ENCODE data around the gene PCNX1. TPM values are rescaled to one million over a fixed set of nuclear protein-coding genes. Genes with fewer than 3 reads are reported as not detected.

Gene PCNX1
- total and polyA plus RNA-seq, 2 donors (not counting 1 experiment from before 2014, with no cell fraction given) = 17.0 to 84.5 TPM

DNA sequence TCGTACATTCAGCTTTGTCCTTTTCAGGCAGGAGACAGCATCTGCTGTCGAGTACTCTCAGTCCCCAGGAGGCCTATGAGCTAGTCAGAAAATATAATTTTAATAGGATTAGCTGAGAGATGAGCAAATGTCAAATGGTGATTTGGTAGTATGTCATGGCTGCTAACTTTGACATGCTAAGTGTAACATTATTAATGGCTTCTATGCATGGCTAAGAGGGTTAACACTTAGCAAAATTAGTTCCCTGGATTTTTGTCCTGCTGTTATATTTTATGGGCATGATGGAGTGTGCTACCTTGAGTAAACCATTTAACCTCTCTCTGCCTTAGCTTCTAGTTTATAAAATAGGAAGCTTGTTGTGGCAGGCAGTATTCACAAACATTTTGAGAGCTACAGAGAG, 2.9 kb upstream of the PCNX1 start:
- Mint-ChIP-seq H3K9me3 (ENCODE audit: insufficient read depth) (no peaks in the 10 kb centered on the region), H3K4me1 (peaks cover 15% of the 10 kb centered on the region), H3K27ac (no peak overlapping the region), H3K27me3 (no peaks in the 10 kb centered on the region), H3K4me3 (no peak overlapping the region)
- intact Hi-C loops (cut with micrococcal nuclease) = no loop called here
- peaks cover 16 to 19% of the 10 kb centered on the region in 2 donors for H3K4me1 ChIP-seq (ENCODE audit: control insufficient read depth in 2 of 2, insufficient read depth in 2 of 2, low read length in 2 of 2)
- no peaks in the 10 kb centered on the region for H3K36me3 ChIP-seq (replicated peaks in 1 of 2; ENCODE audit: control extremely low read depth in 1 of 2, control insufficient read depth in 1 of 2, extremely low read depth in 1 of 2, insufficient read depth in 2 of 2, low read length in 1 of 2)
- no peak overlapping the region for H3K27ac ChIP-seq (ENCODE audit: low read length in 2 of 2)
- no peak overlapping the region for H3K9ac ChIP-seq (ENCODE audit: low read length)
- CTCF ChIA-PET = interaction anchor here (4.0 to 4.6 kb wide), 3 partner anchors 51 to 87 kb away, joined by 29 to 76 read pairs (median 62); no protein-coding TSS in a partner anchor
- no peak overlapping the region for H3K4me3 ChIP-seq (ENCODE audit: control extremely low read depth in 1 of 5, extremely low read depth in 1 of 5, insufficient read depth in 1 of 5, low read depth in 2 of 5, low read length in 4 of 5)
- DNase-seq = no peak
- TF ChIP-seq, protein P1, sequence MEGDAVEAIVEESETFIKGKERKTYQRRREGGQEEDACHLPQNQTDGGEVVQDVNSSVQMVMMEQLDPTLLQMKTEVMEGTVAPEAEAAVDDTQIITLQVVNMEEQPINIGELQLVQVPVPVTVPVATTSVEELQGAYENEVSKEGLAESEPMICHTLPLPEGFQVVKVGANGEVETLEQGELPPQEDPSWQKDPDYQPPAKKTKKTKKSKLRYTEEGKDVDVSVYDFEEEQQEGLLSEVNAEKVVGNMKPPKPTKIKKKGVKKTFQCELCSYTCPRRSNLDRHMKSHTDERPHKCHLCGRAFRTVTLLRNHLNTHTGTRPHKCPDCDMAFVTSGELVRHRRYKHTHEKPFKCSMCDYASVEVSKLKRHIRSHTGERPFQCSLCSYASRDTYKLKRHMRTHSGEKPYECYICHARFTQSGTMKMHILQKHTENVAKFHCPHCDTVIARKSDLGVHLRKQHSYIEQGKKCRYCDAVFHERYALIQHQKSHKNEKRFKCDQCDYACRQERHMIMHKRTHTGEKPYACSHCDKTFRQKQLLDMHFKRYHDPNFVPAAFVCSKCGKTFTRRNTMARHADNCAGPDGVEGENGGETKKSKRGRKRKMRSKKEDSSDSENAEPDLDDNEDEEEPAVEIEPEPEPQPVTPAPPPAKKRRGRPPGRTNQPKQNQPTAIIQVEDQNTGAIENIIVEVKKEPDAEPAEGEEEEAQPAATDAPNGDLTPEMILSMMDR (IDR thresholded peaks at IDR 0.05) = no peak
- no peak for TF ChIP-seq EZH2 (IDR thresholded peaks at IDR 0.05; ENCODE audit: borderline replicate concordance, insufficient read depth, low read depth, low read length, poor library complexity, severe bottlenecking)
- H3K79me2 ChIP-seq (ENCODE audit: control insufficient read depth, insufficient read depth, low read length) = peaks cover 46% of the 10 kb centered on the region
- POLR2A ChIA-PET = interaction anchor here (0.6 to 1.5 kb wide), 2 partner anchors 17 to 140 kb away, joined by 3 to 8 read pairs; no protein-coding TSS in a partner anchor
- WGBS (ENCODE audit: insufficient coverage) = 100% methylated on average over 1 of the region's 2 CpGs
- H3K4me2 ChIP-seq (replicated peaks; ENCODE audit: low read depth, low read length, poor library complexity, severe bottlenecking) = no peak overlapping the region
- no peak overlapping the region for H2AFZ ChIP-seq (ENCODE audit: insufficient read depth, low read depth, low read length, poor library complexity, severe bottlenecking)
- no peaks in the 10 kb centered on the region for H3K9me3 ChIP-seq (ENCODE audit: control extremely low read depth in 1 of 3, control insufficient read depth in 2 of 3, insufficient read depth in 1 of 3, low read length in 2 of 3)
- H3K27me3 ChIP-seq (replicated peaks in 1 of 4; ENCODE audit: control extremely low read depth in 1 of 4, control insufficient read depth in 3 of 4, insufficient read depth in 4 of 4, low read length in 3 of 4) = no peaks in the 10 kb centered on the region
- no peak for ATAC-seq (ENCODE audit: low read depth)
- peaks cover 5% of the 10 kb centered on the region for H4K20me1 ChIP-seq (ENCODE audit: control insufficient read depth, insufficient read depth, low read length, poor library complexity, severe bottlenecking)

DNA sequence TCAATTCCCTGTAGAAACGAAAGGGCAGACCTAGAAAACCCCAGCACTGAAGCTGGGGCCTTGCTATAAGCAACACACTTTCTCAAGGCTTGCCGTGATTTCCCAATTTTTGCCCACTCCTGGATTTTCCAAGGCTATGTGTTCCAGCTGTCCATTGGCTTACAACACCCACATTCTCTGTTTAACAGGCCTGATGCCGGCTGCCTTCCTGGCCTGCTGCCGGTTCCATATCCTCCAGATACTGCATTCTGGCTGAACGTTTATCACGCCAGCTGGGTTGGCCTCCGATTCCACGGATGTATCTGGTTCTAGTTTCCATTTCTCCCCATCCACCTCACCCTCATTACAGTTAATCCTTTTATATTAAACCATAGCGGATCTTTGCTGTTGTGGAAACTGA, 2.0 kb upstream of the PCNX1 start:
- Mint-ChIP-seq H3K9me3 (ENCODE audit: insufficient read depth) (no peaks in the 10 kb centered on the region), H3K27me3 (no peaks in the 10 kb centered on the region), H3K27ac (no peak overlapping the region), H3K4me3 (no peak overlapping the region), H3K4me1 (peaks cover 22% of the 10 kb centered on the region)
- Histone ChIP-seq H3K4me2 (replicated peaks; ENCODE audit: low read depth, low read length, poor library complexity, severe bottlenecking) (no peak overlapping the region), H3K9me3 (ENCODE audit: control extremely low read depth in 1 of 3, control insufficient read depth in 2 of 3, insufficient read depth in 1 of 3, low read length in 2 of 3) (no peaks in the 10 kb centered on the region), H3K4me1 (ENCODE audit: control insufficient read depth in 2 of 2, insufficient read depth in 2 of 2, low read length in 2 of 2) (peaks cover 21 to 24% of the 10 kb centered on the region in 2 donors), H3K9ac (ENCODE audit: low read length) (no peak overlapping the region), H3K27ac (ENCODE audit: low read length in 2 of 2) (no peak overlapping the region), H3K79me2 (ENCODE audit: control insufficient read depth, insufficient read depth, low read length) (peaks cover 53% of the 10 kb centered on the region), H3K36me3 (replicated peaks in 1 of 2; ENCODE audit: control extremely low read depth in 1 of 2, control insufficient read depth in 1 of 2, extremely low read depth in 1 of 2, insufficient read depth in 2 of 2, low read length in 1 of 2) (no peaks in the 10 kb centered on the region), H3K4me3 (ENCODE audit: control extremely low read depth in 1 of 5, extremely low read depth in 1 of 5, insufficient read depth in 1 of 5, low read depth in 2 of 5, low read length in 4 of 5) (no peak overlapping the region), H4K20me1 (ENCODE audit: control insufficient read depth, insufficient read depth, low read length, poor library complexity, severe bottlenecking) (peaks cover 5% of the 10 kb centered on the region), H2AFZ (ENCODE audit: insufficient read depth, low read depth, low read length, poor library complexity, severe bottlenecking) (no peak overlapping the region), H3K27me3 (replicated peaks in 1 of 4; ENCODE audit: control extremely low read depth in 1 of 4, control insufficient read depth in 3 of 4, insufficient read depth in 4 of 4, low read length in 3 of 4) (no peaks in the 10 kb centered on the region)
- ChIA-PET POLR2A (interaction anchor here (1.5 kb wide), 1 partner anchor 18 kb away, joined by 8 read pairs; no protein-coding TSS in a partner anchor), CTCF (interaction anchor here (0.7 to 4.6 kb wide), 6 partner anchors 50 to 88 kb away, joined by 3 to 76 read pairs (median 16); no protein-coding TSS in a partner anchor)
- ATAC-seq (ENCODE audit: low read depth) (no peak), DNase-seq (no peak)
- TF ChIP-seq, protein P1 (IDR thresholded peaks at IDR 0.05) = no peak
- no peak for TF ChIP-seq EZH2 (IDR thresholded peaks at IDR 0.05; ENCODE audit: borderline replicate concordance, insufficient read depth, low read depth, low read length, poor library complexity, severe bottlenecking)
- 95% methylated on average over 4 of the region's 9 CpGs for WGBS (ENCODE audit: insufficient coverage)
- intact Hi-C loops (cut with micrococcal nuclease) = loop anchor here (5.0 kb wide), 2 partner anchors 248 to 1138 kb away; partner anchors contain the start of gene SRSF5
